HepG2 (cell line): Measurements from ENCODE around the gene COBLL1. TPM values are rescaled to one million over a fixed set of nuclear protein-coding genes. Genes with fewer than 3 reads are reported as not detected.

Experiments used
- ATAC-seq: fragments of 200-7000 bp; cut with Tn5 transposase; 3 replicates; pipeline ENCODE4 v1.9.1; 2020; ENCODE audit warnings: mild to moderate bottlenecking, moderate library complexity
- BruUV-seq: library from RNA; stranded (reverse); fragments of 400-500 nt; replicated peaks from 2 replicates; lab custom pipeline; 2021; lab: Mats Ljungman, UMichigan
- CTCF ChIA-PET: fragments of 300-600 bp; formaldehyde crosslinking; extraction: SDS; loops from one replicate; lab custom pipeline; 2021; ENCODE audit warnings: low total read pairs, inconsistent platforms, low intra/inter-chr PET ratio; lab: Yijun Ruan, JAX
- POLR2A ChIA-PET: fragments of 350-600 bp; sonication (Branson Sonifier 250); formaldehyde crosslinking; loops from one replicate; lab custom pipeline; 2020; ENCODE audit warnings: antibody characterized with exemption, inconsistent platforms; lab: Yijun Ruan, JAX
- DNase-seq: peaks from one replicate; pipeline ENCODE4 v3.0.0-alpha.2; 2015; ENCODE audit warnings: low spot score
- FAIRE-seq: peaks from 3 replicates; lab custom pipeline; 2011; peaks lifted over from hg19 to GRCh38; lab: Jason Lieb, UNC
- H2AFZ ChIP-seq: one replicate; pipeline ENCODE4 v1.6.1; 2011; ENCODE audit warnings: low read length, inconsistent platforms
- H3K27ac ChIP-seq: fragments of 300-600 bp; 3 replicates; pipeline ENCODE4 v1.8.0; 2011; ENCODE audit warnings: mixed run types, mild to moderate bottlenecking, mixed read lengths, low read length, inconsistent platforms; ENCODE audit not compliant: insufficient read depth; ENCODE audit errors: extremely low read length
- H3K27me3 ChIP-seq, 2 experiments: fragments of 200-600 bp in 1 of 2; 2 replicates in 1 of 2; 3 replicates in 1 of 2; pipeline versions ENCODE4 v1.6.0 to v1.8.0; 2011; ENCODE audit warnings: low read length in 2 of 2, mild to moderate bottlenecking in 2 of 2, moderate library complexity in 2 of 2, inconsistent platforms in 1 of 2; ENCODE audit not compliant: insufficient read depth in 2 of 2, control insufficient read depth in 1 of 2
- H3K36me3 ChIP-seq, 2 experiments: fragments of 200-600 bp in 1 of 2; replicated peaks in 1 of 2; 2 replicates in 1 of 2; 3 replicates in 1 of 2; pipeline versions ENCODE4 v1.5.1 to v1.8.0; 2011; ENCODE audit warnings: low read length in 2 of 2, inconsistent platforms in 1 of 2; ENCODE audit not compliant: insufficient read depth in 2 of 2, control insufficient read depth in 1 of 2
- H3K4me1 ChIP-seq: 2 replicates; pipeline ENCODE4 v1.5.1; 2012; ENCODE audit warnings: low read length, inconsistent platforms; ENCODE audit not compliant: insufficient read depth
- H3K4me2 ChIP-seq: 2 replicates; pipeline ENCODE4 v1.6.0; 2011; ENCODE audit warnings: low read depth, low read length, inconsistent platforms
- H3K4me3 ChIP-seq, 3 experiments: fragments of 200-600 bp in 1 of 3; sonication (generic), shearing (Covaris generic) in 1 of 3; replicated peaks in 1 of 3; 2 replicates each; pipeline ENCODE4 v1.5.1; 2011 to 2016; ENCODE audit warnings: low read length in 3 of 3, inconsistent platforms in 2 of 3, low read depth in 2 of 3, mild to moderate bottlenecking in 2 of 3, control low read depth in 1 of 3, mixed read lengths in 1 of 3; ENCODE audit not compliant: insufficient read depth in 1 of 3
- H3K79me2 ChIP-seq: one replicate; pipeline ENCODE4 v1.6.1; 2011; ENCODE audit warnings: low read length, inconsistent platforms; ENCODE audit not compliant: insufficient read depth
- H3K9ac ChIP-seq: 2 replicates; pipeline ENCODE4 v1.6.0; 2011; ENCODE audit warnings: mild to moderate bottlenecking, low read depth, low read length, inconsistent platforms; ENCODE audit not compliant: insufficient read depth
- H3K9me3 ChIP-seq: 2 replicates; pipeline ENCODE4 v1.5.1; 2012; ENCODE audit warnings: mild to moderate bottlenecking, low read length
- H4K20me1 ChIP-seq: 2 replicates; pipeline ENCODE4 v1.6.0; 2011; ENCODE audit warnings: inconsistent platforms, mild to moderate bottlenecking, low read length, moderate library complexity; ENCODE audit not compliant: insufficient read depth
- ATF7 ChIP-seq, 2 experiments: fragments of 450-650 bp in 1 of 2; sonication (generic) in 1 of 2; formaldehyde crosslinking in 1 of 2; IDR thresholded peaks; 2 replicates each; pipeline versions ENCODE4 v1.4.0 to v1.6.1; 2016 to 2020; ENCODE audit warnings: antibody characterized with exemption in 1 of 2, mild to moderate bottlenecking in 1 of 2, missing genetic modification reagents in 1 of 2
- POLR2AphosphoS2 ChIP-seq: IDR thresholded peaks from 2 replicates; pipeline ENCODE4 v1.6.1; 2011; ENCODE audit warnings: low read depth, low read length, improper control_type of control experiment
- RBM22 ChIP-seq: fragments of 200-400 bp; formaldehyde crosslinking; optimal IDR thresholded peaks from 2 replicates; pipeline ENCODE3; 2017; ENCODE audit warnings: mild to moderate bottlenecking, low read length, moderate library complexity
- SRSF4 ChIP-seq: fragments of 200-400 bp; formaldehyde crosslinking; IDR thresholded peaks from one replicate; pipeline ENCODE4 v1.6.1; 2018; ENCODE audit warnings: mild to moderate bottlenecking, low read depth, low read length, moderate library complexity; ENCODE audit not compliant: poor library complexity, severe bottlenecking
- ZBTB42 ChIP-seq: sonication (generic); formaldehyde crosslinking; IDR thresholded peaks from 2 replicates; pipeline ENCODE4 v1.5.0; 2020; ENCODE audit warnings: mild to moderate bottlenecking, missing genetic modification reagents
- ZFP1 ChIP-seq: IDR thresholded peaks from 2 replicates; pipeline ENCODE4 v1.6.1; 2016
- ZKSCAN5 ChIP-seq: sonication (generic); formaldehyde crosslinking; IDR thresholded peaks from 2 replicates; pipeline ENCODE4 v1.5.1; 2020; ENCODE audit warnings: mild to moderate bottlenecking, missing genetic modification reagents
- ZSCAN29 ChIP-seq: sonication (generic); formaldehyde crosslinking; conservative IDR thresholded peaks from 2 replicates; pipeline ENCODE4 v1.4.0; 2020; ENCODE audit warnings: mild to moderate bottlenecking, missing genetic modification reagents
- WGBS: methylation state at CpG from one replicate; pipeline ENCODE4 v1.1.6; 2017; ENCODE audit warnings: low lambda C conversion rate; 5-methylcytosine and 5-hydroxymethylcytosine counted together
- in situ Hi-C: cut with HindIII; loops from 2 replicates; pipeline ENCODE4 v1.10.0; 2017; ENCODE audit warnings: low pct_unique_long_range_greater_than_20kb; ENCODE audit not compliant: extremely low pct_ligation_motif_present
- intact Hi-C: fragments of 100-400 bp; cut with micrococcal nuclease; formaldehyde crosslinking; loops from one replicate; pipeline ENCODE4 v1.10.0; 2022; ENCODE audit not compliant: unreplicated experiment
- polyA plus RNA-seq, 8 experiments: library from polyadenylated mRNA; depleted of rRNA in 3 of 8; stranded (reverse) in 7 of 8; unstranded in 1 of 8; fragments of >200 nt; fragmentation: Illumina TruSeq in 4 of 8; extraction: Trizol in 4 of 8; gene quantifications; 2 replicates each; pipeline versions ENCODE4 v1.2.1 to v1.2.3, GENCODE V29; 2011 to 2016; ENCODE audit warnings: low read depth in 4 of 8, missing spikeins in 1 of 8, mixed read lengths in 1 of 8; ENCODE audit not compliant: insufficient read depth in 1 of 8
- total RNA-seq, 5 experiments: library from RNA; depleted of rRNA; stranded (reverse); fragments of >200 nt; fragmentation: Illumina TruSeq; extraction: Trizol; gene quantifications; 2 replicates each; pipeline ENCODE4 v1.2.3, GENCODE V29; 2016; ENCODE audit warnings: low read depth in 1 of 5
- TF ChIP-seq, protein P1 (sequence below): sonication (generic); formaldehyde crosslinking; IDR thresholded peaks from 2 replicates; pipeline ENCODE4 v1.4.0; 2020; ENCODE audit warnings: mild to moderate bottlenecking, missing genetic modification reagents, borderline replicate concordance

Gene COBLL1
- total and polyA plus RNA-seq, 2 of the 13 experiments (the other 11 are each of a cell fraction or from before 2014, with no cell fraction given) = 32.6 to 86.8 TPM

DNA sequence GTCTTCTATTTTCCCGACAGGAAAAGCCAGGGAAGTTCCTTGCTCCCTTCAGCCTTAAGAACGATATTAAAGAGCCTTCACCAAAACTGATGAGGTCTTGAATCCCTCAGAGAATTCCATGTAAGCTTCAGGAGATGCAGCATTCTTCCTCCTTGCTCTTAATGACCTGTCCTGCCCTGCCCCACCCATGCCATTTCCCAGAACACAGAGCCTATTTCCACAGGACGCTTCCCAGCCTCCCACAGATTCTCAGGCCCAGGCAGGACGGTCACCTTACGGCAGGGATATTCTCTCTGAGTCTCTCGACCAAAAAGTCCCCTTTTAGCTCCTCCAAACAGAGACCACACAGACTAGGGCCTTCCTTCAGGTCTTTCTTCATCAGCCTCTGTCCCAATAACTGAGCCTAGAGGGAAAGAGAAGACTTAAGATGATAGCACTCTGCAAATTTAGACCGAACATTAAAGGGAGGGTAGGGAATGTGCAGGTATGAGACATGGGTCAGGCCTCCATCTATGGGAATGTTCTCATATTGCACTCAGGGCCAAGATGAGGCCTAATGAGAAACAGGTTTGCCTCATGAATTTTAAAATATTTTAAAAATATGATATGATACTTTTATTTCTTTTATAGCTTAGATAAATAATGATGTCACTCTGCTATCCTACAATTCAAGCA, 62.1 kb downstream of the COBLL1 start:
- no TSS peak for BruUV-seq
- intact Hi-C loops = no loop called here
- CTCF ChIA-PET = no interaction called here
- Histone ChIP-seq H3K27me3 (no peaks in the 10 kb centered on the region), H3K4me3 (no peak overlapping the region), H3K4me1 (peaks cover 19% of the 10 kb centered on the region; the same call in 1 of the 2 replicates), H3K9ac (no peak overlapping the region), H3K79me2 (peaks cover 74% of the 10 kb centered on the region), H3K36me3 (peaks cover 2 to 13% of the 10 kb centered on the region in 2 experiments; a peak in 3 of 5 replicates), H3K9me3 (no peaks in the 10 kb centered on the region), H3K4me2 (no peak overlapping the region), H2AFZ (no peak overlapping the region), H4K20me1 (no peaks in the 10 kb centered on the region), H3K27ac (no peak overlapping the region)
- DNase-seq (no peak), ATAC-seq (no peak), FAIRE-seq (no peak)
- no peak for TF ChIP-seq ZKSCAN5 (CRISPR knock-in tag)
- peak; percentile 53; the same call in 1 of the 2 replicates for TF ChIP-seq POLR2AphosphoS2
- TF ChIP-seq ZFP1 = no peak
- no peak for TF ChIP-seq ZSCAN29 (CRISPR knock-in tag)
- 0 out of 2 replicates have a peak, but pooled peaks have one; percentile 24 for TF ChIP-seq ATF7 (IDR thresholded peaks at IDR 0.05)
- TF ChIP-seq ATF7 (CRISPR knock-in tag; IDR thresholded peaks at IDR 0.05) = no peak
- TF ChIP-seq ZBTB42 (CRISPR knock-in tag) = no peak
- TF ChIP-seq SRSF4 = no peak
- TF ChIP-seq, protein P1, sequence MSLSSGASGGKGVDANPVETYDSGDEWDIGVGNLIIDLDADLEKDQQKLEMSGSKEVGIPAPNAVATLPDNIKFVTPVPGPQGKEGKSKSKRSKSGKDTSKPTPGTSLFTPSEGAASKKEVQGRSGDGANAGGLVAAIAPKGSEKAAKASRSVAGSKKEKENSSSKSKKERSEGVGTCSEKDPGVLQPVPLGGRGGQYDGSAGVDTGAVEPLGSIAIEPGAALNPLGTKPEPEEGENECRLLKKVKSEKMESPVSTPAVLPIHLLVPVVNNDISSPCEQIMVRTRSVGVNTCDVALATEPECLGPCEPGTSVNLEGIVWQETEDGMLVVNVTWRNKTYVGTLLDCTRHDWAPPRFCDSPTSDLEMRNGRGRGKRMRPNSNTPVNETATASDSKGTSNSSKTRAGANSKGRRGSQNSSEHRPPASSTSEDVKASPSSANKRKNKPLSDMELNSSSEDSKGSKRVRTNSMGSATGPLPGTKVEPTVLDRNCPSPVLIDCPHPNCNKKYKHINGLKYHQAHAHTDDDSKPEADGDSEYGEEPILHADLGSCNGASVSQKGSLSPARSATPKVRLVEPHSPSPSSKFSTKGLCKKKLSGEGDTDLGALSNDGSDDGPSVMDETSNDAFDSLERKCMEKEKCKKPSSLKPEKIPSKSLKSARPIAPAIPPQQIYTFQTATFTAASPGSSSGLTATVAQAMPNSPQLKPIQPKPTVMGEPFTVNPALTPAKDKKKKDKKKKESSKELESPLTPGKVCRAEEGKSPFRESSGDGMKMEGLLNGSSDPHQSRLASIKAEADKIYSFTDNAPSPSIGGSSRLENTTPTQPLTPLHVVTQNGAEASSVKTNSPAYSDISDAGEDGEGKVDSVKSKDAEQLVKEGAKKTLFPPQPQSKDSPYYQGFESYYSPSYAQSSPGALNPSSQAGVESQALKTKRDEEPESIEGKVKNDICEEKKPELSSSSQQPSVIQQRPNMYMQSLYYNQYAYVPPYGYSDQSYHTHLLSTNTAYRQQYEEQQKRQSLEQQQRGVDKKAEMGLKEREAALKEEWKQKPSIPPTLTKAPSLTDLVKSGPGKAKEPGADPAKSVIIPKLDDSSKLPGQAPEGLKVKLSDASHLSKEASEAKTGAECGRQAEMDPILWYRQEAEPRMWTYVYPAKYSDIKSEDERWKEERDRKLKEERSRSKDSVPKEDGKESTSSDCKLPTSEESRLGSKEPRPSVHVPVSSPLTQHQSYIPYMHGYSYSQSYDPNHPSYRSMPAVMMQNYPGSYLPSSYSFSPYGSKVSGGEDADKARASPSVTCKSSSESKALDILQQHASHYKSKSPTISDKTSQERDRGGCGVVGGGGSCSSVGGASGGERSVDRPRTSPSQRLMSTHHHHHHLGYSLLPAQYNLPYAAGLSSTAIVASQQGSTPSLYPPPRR (CRISPR knock-in tag) = no peak
- TF ChIP-seq RBM22 = peak; percentile 75
- POLR2A ChIA-PET = no interaction called here
- in situ Hi-C loops = no loop called here
- 95% methylated on average over 7 of the region's 7 CpGs for WGBS
